ENCODE measurements around the gene AK5.

AK5 gene

DNA sequence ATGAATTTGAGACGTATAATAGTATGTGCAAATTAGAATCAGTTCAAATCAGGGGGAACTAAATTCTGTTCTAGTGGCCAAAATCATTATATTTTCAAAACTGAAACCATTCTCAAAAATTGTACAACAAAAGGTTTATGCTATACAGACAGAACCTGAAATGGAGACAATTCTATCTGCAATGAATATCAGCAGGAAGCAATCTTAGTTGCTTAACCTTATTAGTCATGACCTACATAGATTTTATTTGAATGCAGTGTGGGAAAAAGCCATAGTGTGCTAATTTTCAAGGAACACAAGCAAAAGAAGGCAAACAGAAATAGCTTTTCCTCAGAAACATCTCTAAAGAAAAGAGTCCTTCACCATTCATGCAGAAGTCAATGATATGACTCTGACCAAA is 6.5 kb downstream of the AK5 start:
- Histone ChIP-seq H3K36me3 (no peaks in the 10 kb centered on the region), H3K27me3 (no peaks in the 10 kb centered on the region), H3K4me3 (ENCODE audit: low read depth, low read length) (no peak overlapping the region), H3K4me1 (no peaks in the 10 kb centered on the region), H3K9me3 (no peaks in the 10 kb centered on the region)
- TF ChIP-seq, protein P1, sequence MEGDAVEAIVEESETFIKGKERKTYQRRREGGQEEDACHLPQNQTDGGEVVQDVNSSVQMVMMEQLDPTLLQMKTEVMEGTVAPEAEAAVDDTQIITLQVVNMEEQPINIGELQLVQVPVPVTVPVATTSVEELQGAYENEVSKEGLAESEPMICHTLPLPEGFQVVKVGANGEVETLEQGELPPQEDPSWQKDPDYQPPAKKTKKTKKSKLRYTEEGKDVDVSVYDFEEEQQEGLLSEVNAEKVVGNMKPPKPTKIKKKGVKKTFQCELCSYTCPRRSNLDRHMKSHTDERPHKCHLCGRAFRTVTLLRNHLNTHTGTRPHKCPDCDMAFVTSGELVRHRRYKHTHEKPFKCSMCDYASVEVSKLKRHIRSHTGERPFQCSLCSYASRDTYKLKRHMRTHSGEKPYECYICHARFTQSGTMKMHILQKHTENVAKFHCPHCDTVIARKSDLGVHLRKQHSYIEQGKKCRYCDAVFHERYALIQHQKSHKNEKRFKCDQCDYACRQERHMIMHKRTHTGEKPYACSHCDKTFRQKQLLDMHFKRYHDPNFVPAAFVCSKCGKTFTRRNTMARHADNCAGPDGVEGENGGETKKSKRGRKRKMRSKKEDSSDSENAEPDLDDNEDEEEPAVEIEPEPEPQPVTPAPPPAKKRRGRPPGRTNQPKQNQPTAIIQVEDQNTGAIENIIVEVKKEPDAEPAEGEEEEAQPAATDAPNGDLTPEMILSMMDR (IDR thresholded peaks at IDR 0.05; ENCODE audit: low read depth, low read length): no peak
- DNase-seq: no peak

- Histone ChIP-seq H3K36me3 (no peaks in the 10 kb centered on the region), H3K27me3 (no peaks in the 10 kb centered on the region), H3K4me3 (ENCODE audit: low read depth, low read length) (no peak overlapping the region), H3K4me1 (no peaks in the 10 kb centered on the region), H3K9me3 (no peaks in the 10 kb centered on the region)
- TF ChIP-seq, protein P1 (IDR thresholded peaks at IDR 0.05; ENCODE audit: low read depth, low read length): no peak
- DNase-seq: no peak
Observed at GRCh38 chr1:77290576-77290975, 8.8 kb downstream of the AK5 start.

DNA sequence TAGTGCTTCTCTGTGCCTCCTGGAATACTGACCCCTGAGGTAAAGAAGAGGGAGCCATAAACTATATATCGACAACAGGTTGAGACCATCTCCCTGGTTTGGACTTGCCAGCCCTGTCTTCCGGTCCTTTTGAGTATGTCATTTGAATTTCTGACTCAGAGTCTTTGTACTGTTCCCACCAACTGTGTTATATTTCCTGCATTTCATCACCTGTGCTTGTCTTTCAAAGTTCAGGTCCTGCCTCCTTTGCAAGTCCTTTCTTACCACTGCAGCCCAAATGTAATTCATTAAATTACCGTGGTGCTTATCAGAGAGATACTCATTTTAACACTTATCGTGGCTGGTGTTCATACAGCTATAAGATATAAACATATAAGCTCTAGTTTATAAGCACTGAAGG is 10.7 kb downstream of the AK5 start:
- H3K36me3 ChIP-seq: no peaks in the 10 kb centered on the region
- TF ChIP-seq, protein P1 (IDR thresholded peaks at IDR 0.05; ENCODE audit: low read depth, low read length): no peak
- H3K9me3 ChIP-seq: no peaks in the 10 kb centered on the region
- no peak for DNase-seq
- no peak overlapping the region for H3K4me3 ChIP-seq (ENCODE audit: low read depth, low read length)
- no peaks in the 10 kb centered on the region for H3K4me1 ChIP-seq
- H3K27me3 ChIP-seq: no peaks in the 10 kb centered on the region

- no peaks in the 10 kb centered on the region for H3K4me1 ChIP-seq
- no peak for DNase-seq
- H3K36me3 ChIP-seq: no peaks in the 10 kb centered on the region
- H3K4me3 ChIP-seq (ENCODE audit: low read depth, low read length): no peak overlapping the region
- no peaks in the 10 kb centered on the region for H3K27me3 ChIP-seq
- H3K9me3 ChIP-seq: no peaks in the 10 kb centered on the region
- TF ChIP-seq, protein P1 (IDR thresholded peaks at IDR 0.05; ENCODE audit: low read depth, low read length): no peak
Observed at GRCh38 chr1:77300566-77300965, 18.7 kb downstream of the AK5 start.

- H3K36me3 ChIP-seq: no peaks in the 10 kb centered on the region
- H3K4me1 ChIP-seq: no peaks in the 10 kb centered on the region
- no peaks in the 10 kb centered on the region for H3K27me3 ChIP-seq
- TF ChIP-seq, protein P1 (IDR thresholded peaks at IDR 0.05; ENCODE audit: low read depth, low read length): no peak
- no peaks in the 10 kb centered on the region for H3K9me3 ChIP-seq
- no peak for DNase-seq
- H3K4me3 ChIP-seq (ENCODE audit: low read depth, low read length): no peak overlapping the region
Observed at GRCh38 chr1:77303387-77303786, 21.6 kb downstream of the AK5 start.

GRCh38 chr1:77308889-77309621 is 27.2 kb downstream of the AK5 start:
- H3K27me3 ChIP-seq: no peaks in the 10 kb centered on the region
- DNase-seq: no peak
- no peaks in the 10 kb centered on the region for H3K36me3 ChIP-seq
- no peaks in the 10 kb centered on the region for H3K9me3 ChIP-seq
- H3K4me1 ChIP-seq: no peaks in the 10 kb centered on the region
- H3K4me3 ChIP-seq (ENCODE audit: low read depth, low read length): no peak overlapping the region
- TF ChIP-seq, protein P1 (IDR thresholded peaks at IDR 0.05; ENCODE audit: low read depth, low read length): no peak
